GM23248 (cell line): Measurements from ENCODE around the gene TMED5. TPM values are rescaled to one million over a fixed set of nuclear protein-coding genes. Genes with fewer than 3 reads are reported as not detected.
A peak's percentile ranks its signal among the peaks of the same experiment; 100 is the strongest.

Source experiments
- DNase-seq: peaks from one replicate; pipeline ENCODE4 v3.0.0-alpha.2; 2015
- H2AFZ ChIP-seq: fragments of 200-600 bp; sonication (generic); 2 replicates; pipeline ENCODE4 v1.6.1; 2016; ENCODE audit warnings: antibody characterized with exemption
- H3F3A ChIP-seq: fragments of 200-600 bp; sonication (generic); 2 replicates; pipeline ENCODE4 v1.6.1; 2016; ENCODE audit warnings: mild to moderate bottlenecking, antibody characterized with exemption, mixed run types; ENCODE audit not compliant: insufficient read depth
- H3K27ac ChIP-seq: fragments of 200-600 bp; sonication (generic); 2 replicates; pipeline ENCODE4 v1.5.1; 2016; ENCODE audit warnings: mild to moderate bottlenecking
- H3K27me3 ChIP-seq: fragments of 200-600 bp; sonication (generic); replicated peaks from 2 replicates; pipeline ENCODE4 v1.6.1; 2016; ENCODE audit warnings: mild to moderate bottlenecking; ENCODE audit not compliant: insufficient read depth
- H3K36me3 ChIP-seq: fragments of 200-600 bp; sonication (generic); 2 replicates; pipeline ENCODE4 v1.6.1; 2016; ENCODE audit warnings: low read depth, mild to moderate bottlenecking
- H3K4me1 ChIP-seq: fragments of 200-600 bp; sonication (generic); 2 replicates; pipeline ENCODE4 v1.6.1; 2016; ENCODE audit warnings: mild to moderate bottlenecking; ENCODE audit not compliant: insufficient read depth
- H3K4me2 ChIP-seq: fragments of 200-600 bp; sonication (generic); one replicate; pipeline ENCODE4 v1.6.1; 2016; ENCODE audit warnings: mild to moderate bottlenecking; ENCODE audit not compliant: unreplicated experiment
- H3K4me3 ChIP-seq: fragments of 200-600 bp; sonication (generic); 2 replicates; pipeline ENCODE4 v1.5.1; 2016; ENCODE audit warnings: mild to moderate bottlenecking
- H3K79me2 ChIP-seq: fragments of 200-600 bp; sonication (generic); 2 replicates; pipeline ENCODE4 v1.6.1; 2016; ENCODE audit warnings: mild to moderate bottlenecking; ENCODE audit not compliant: insufficient read depth
- H3K9ac ChIP-seq: fragments of 200-600 bp; sonication (generic); 2 replicates; pipeline ENCODE4 v1.6.1; 2016; ENCODE audit warnings: mild to moderate bottlenecking
- H3K9me2 ChIP-seq: fragments of 200-600 bp; sonication (generic); 2 replicates; pipeline ENCODE4 v1.6.1; 2016; ENCODE audit warnings: mixed run types, mild to moderate bottlenecking, moderate library complexity; ENCODE audit not compliant: insufficient read depth
- H3K9me3 ChIP-seq: fragments of 200-600 bp; sonication (generic); one replicate; pipeline ENCODE4 v1.6.1; 2017; ENCODE audit warnings: low read depth
- H4K20me1 ChIP-seq: fragments of 200-600 bp; sonication (generic); 2 replicates; pipeline ENCODE4 v1.6.0; 2016; ENCODE audit not compliant: insufficient read depth
- EZH2 ChIP-seq: fragments of 200-600 bp; sonication (generic); IDR thresholded peaks from 2 replicates; pipeline ENCODE4 v1.6.1; 2018; ENCODE audit warnings: antibody characterized with exemption, mild to moderate bottlenecking; ENCODE audit not compliant: insufficient read depth, poor library complexity, severe bottlenecking
- EZH2phosphoT487 ChIP-seq: fragments of 200-600 bp; sonication (generic); IDR thresholded peaks from 2 replicates; pipeline ENCODE4 v1.6.1; 2018; ENCODE audit warnings: antibody characterized with exemption, moderate library complexity, mild to moderate bottlenecking, low read depth; ENCODE audit not compliant: insufficient read depth
- WGBS, 2 experiments: methylation state at CpG; one replicate each; pipeline ENCODE4 v1.1.6; 2015 to 2017; ENCODE audit warnings: low lambda C conversion rate in 2 of 2, low coverage in 1 of 2; ENCODE audit errors: missing lambda C conversion rate in 2 of 2; 5-methylcytosine and 5-hydroxymethylcytosine counted together
- in situ Hi-C: fragments of 300-500 bp; cut with MboI; formaldehyde crosslinking; loops from 2 replicates; pipeline ENCODE4 v1.15.0; 2020
- polyA plus RNA-seq: library from polyadenylated mRNA; unstranded; fragments of >200 nt; fragmentation: Nextera tagmentation; extraction: Ambion mirVana; gene quantifications from 2 replicates; pipeline ENCODE4 v1.2.1, GENCODE V29; 2016
- total RNA-seq: library from RNA; depleted of rRNA; stranded (reverse); fragments of >200 nt; shearing (Covaris generic); gene quantifications from 2 replicates; pipeline ENCODE4 v1.2.3, GENCODE V29; 2014

Gene TMED5
- total and polyA plus RNA-seq, 2 experiments from 2014 or later, result 39.0 to 49.2 TPM

DNA sequence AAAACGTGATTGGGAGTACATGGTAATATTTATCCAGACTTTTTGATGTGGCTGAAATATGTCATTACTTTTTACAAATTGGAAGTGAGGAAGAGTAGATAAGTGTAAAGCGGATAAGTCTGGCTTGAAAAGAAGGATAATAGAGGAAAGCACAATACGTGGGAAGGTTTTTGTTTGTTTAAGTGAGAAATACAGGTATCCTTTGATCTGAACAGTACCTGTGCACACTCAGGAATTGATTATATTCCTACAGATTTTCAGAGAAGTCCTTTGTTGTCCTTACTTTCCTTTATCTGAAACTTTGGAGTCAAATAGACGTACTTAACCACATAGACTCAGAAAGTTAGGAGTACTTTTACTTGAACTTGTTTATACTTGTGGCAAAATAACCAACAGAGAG, 20.5 kb upstream of the TMED5 start:
- no peak overlapping the region for H3K9ac ChIP-seq
- in situ Hi-C loops, result no loop called here
- H3K4me2 ChIP-seq, result no peak overlapping the region
- H3K4me3 ChIP-seq, result no peak overlapping the region
- H3F3A ChIP-seq, result no peaks in the 10 kb centered on the region
- H3K79me2 ChIP-seq, result no peaks in the 10 kb centered on the region
- no peak overlapping the region for H3K27ac ChIP-seq
- TF ChIP-seq EZH2phosphoT487, result no peak
- TF ChIP-seq EZH2, result no peak
- H3K9me2 ChIP-seq, result no peaks in the 10 kb centered on the region
- H3K27me3 ChIP-seq, result no peaks in the 10 kb centered on the region
- no peak for DNase-seq
- H4K20me1 ChIP-seq, result no peaks in the 10 kb centered on the region
- 82 to 85% methylated on average over 4 of the region's 4 CpGs for WGBS, 2 experiments
- 0 out of 2 replicates have a peak, but pooled peaks cover 7% of the 10 kb centered on the region for H3K4me1 ChIP-seq
- no peak overlapping the region for H2AFZ ChIP-seq
- H3K36me3 ChIP-seq, result peaks cover 5% of the 10 kb centered on the region; the same call in 1 of the 2 replicates
- no peaks in the 10 kb centered on the region for H3K9me3 ChIP-seq

DNA sequence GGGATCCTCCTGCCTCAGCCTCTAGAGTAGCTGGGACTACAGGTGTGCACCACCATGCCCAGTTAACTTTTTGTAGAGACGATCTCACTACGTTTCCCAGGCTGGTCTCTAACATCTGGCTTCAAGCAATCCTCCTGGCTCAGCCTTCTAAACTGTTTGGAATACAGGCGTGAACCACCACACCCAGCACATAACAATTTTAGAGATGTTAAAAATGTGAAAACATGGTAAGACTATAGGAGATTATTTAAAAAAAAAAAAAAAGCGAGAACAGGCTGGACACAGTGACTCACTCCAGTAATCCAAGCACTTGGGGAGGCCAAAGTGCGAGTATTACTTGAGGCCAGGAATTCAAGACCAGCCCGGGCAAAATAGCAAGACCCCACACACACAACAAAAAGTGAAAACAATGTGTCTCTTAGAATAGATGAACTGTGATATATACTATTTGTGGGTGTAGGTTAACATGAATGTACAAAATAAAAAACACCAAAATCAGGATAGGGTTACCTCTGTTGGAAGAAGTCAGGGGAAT, 19.9 kb upstream of the TMED5 start:
- no peak overlapping the region for H3K4me2 ChIP-seq
- in situ Hi-C loops, result no loop called here
- no peaks in the 10 kb centered on the region for H3K27me3 ChIP-seq
- H3K4me3 ChIP-seq, result no peak overlapping the region
- TF ChIP-seq EZH2phosphoT487, result no peak
- TF ChIP-seq EZH2, result no peak
- H3K27ac ChIP-seq, result no peak overlapping the region
- WGBS, 2 experiments, result 47 to 53% methylated on average over 6 of the region's 6 CpGs
- no peak overlapping the region for H2AFZ ChIP-seq
- H3K9me3 ChIP-seq, result no peaks in the 10 kb centered on the region
- H3K4me1 ChIP-seq, result 0 out of 2 replicates have a peak, but pooled peaks cover 7% of the 10 kb centered on the region
- no peaks in the 10 kb centered on the region for H3K79me2 ChIP-seq
- H3K9ac ChIP-seq, result no peak overlapping the region
- H3K9me2 ChIP-seq, result no peaks in the 10 kb centered on the region
- peak; percentile 19 for DNase-seq
- peaks cover 5% of the 10 kb centered on the region; the same call in 1 of the 2 replicates for H3K36me3 ChIP-seq
- H4K20me1 ChIP-seq, result no peaks in the 10 kb centered on the region
- H3F3A ChIP-seq, result no peaks in the 10 kb centered on the region

GRCh38 chr1:93199150-93199549, 18.9 kb upstream of the TMED5 start:
- Histone ChIP-seq H3K4me1 (0 out of 2 replicates have a peak, but pooled peaks cover 7% of the 10 kb centered on the region), H3K9me3 (no peaks in the 10 kb centered on the region), H3K36me3 (peaks cover 14% of the 10 kb centered on the region), H3K9ac (no peak overlapping the region), H3K27ac (no peak overlapping the region), H3K79me2 (no peaks in the 10 kb centered on the region), H3K4me2 (no peak overlapping the region), H3K9me2 (no peaks in the 10 kb centered on the region), H2AFZ (no peak overlapping the region), H3K27me3 (no peaks in the 10 kb centered on the region), H3K4me3 (no peak overlapping the region), H4K20me1 (no peaks in the 10 kb centered on the region), H3F3A (no peaks in the 10 kb centered on the region)
- 89 to 90% methylated on average over 9 of the region's 9 CpGs for WGBS, 2 experiments
- TF ChIP-seq EZH2, result no peak
- TF ChIP-seq EZH2phosphoT487, result no peak
- no peak for DNase-seq
- in situ Hi-C loops, result no loop called here

GRCh38 chr1:93196591-93196990, 16.4 kb upstream of the TMED5 start:
- DNase-seq, result peak; percentile 49
- H2AFZ ChIP-seq, result no peak overlapping the region
- no peaks in the 10 kb centered on the region for H3K27me3 ChIP-seq
- no peaks in the 10 kb centered on the region for H3K9me3 ChIP-seq
- no peaks in the 10 kb centered on the region for H3K79me2 ChIP-seq
- H3K9ac ChIP-seq, result no peak overlapping the region
- 0 out of 2 replicates have a peak, but pooled peaks cover 7% of the 10 kb centered on the region for H3K4me1 ChIP-seq
- no peak overlapping the region for H3K27ac ChIP-seq
- H3F3A ChIP-seq, result no peaks in the 10 kb centered on the region
- no peaks in the 10 kb centered on the region for H4K20me1 ChIP-seq
- no peak overlapping the region for H3K4me2 ChIP-seq
- H3K4me3 ChIP-seq, result no peak overlapping the region
- WGBS, 2 experiments, result 90 to 94% methylated on average over 1 of the region's 1 CpG
- no peaks in the 10 kb centered on the region for H3K9me2 ChIP-seq
- H3K36me3 ChIP-seq, result peaks cover 12% of the 10 kb centered on the region; the same call in 1 of the 2 replicates
- in situ Hi-C loops, result no loop called here
- TF ChIP-seq EZH2phosphoT487 (no peak), EZH2 (no peak)
